HL-60 (cell line): Measurements from ENCODE around the gene BCAN.

Experiments used
- CTCF ChIP-seq: IDR thresholded peaks from one replicate; pipeline ENCODE4 v1.5.1; 2011; ENCODE audit warnings: low read length, control low read depth, inconsistent platforms; ENCODE audit not compliant: insufficient read depth
- GABPA ChIP-seq: IDR thresholded peaks from 2 replicates; pipeline ENCODE4 v1.6.1; 2012; ENCODE audit warnings: low read depth
- POLR2AphosphoS5 ChIP-seq: IDR thresholded peaks from 2 replicates; pipeline ENCODE4 v1.6.1; 2012; ENCODE audit warnings: low read depth
- REST ChIP-seq: IDR thresholded peaks from 2 replicates; pipeline ENCODE4 v1.6.1; 2012; ENCODE audit warnings: low read depth; ENCODE audit not compliant: insufficient replicate concordance
- SPI1 ChIP-seq: IDR thresholded peaks from 2 replicates; pipeline ENCODE4 v1.6.1; 2012; ENCODE audit warnings: low read depth, mild to moderate bottlenecking, borderline replicate concordance

- TF ChIP-seq CTCF, result no peak
- TF ChIP-seq POLR2AphosphoS5, result no peak
- no peak for TF ChIP-seq REST
- no peak for TF ChIP-seq SPI1
- no peak for TF ChIP-seq GABPA
Measured at GRCh38 chr1:156629823-156630449, 12.0 kb upstream of the BCAN start.
